Measurements from ENCODE around the gene FHIT. TPM values are rescaled to one million over a fixed set of nuclear protein-coding genes. Genes with fewer than 3 reads are reported as not detected.

The FHIT gene
- total RNA-seq, 1 donor = 16.9 TPM

DNA sequence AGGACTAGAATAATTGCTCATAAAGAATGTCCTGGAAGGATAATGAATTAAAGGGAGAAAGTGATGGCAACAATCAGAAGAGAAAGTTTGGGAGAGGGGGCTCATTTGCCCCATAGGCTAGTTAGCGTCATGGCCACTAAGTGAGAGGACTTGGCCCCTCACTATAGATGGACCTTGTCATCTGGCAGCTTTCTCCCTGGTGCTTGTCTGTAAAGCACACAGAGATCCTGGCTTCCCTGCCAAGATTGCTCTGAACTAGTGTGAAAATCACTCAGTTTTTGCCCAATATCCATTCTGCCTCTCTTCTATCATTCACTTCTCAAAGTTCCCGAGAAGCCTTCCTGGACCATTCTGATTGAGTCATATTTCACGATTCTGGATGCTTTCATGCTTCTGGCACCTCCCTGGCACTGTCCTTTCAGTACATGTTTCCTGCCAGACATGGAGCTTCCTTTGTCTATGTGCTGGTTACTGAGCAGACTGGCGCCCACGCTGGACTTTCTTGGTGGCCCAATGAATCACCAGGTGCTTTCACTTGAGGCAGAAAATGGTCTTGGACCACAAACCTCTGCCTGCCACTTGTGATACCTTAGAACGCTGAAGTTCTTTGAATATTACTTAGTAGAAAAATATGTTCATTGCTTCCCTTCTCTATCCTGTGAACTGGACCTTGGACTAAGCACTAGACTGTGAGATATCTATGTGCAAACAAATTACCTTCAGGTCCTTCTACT lies 1491.8 kb downstream of the FHIT start:
- H3K4me3 ChIP-seq (ENCODE audit: low read length) = no peak overlapping the region
- H3K9me3 ChIP-seq (ENCODE audit: low read depth, low read length) = no peaks in the 10 kb centered on the region
- H3K27me3 ChIP-seq (ENCODE audit: insufficient read depth, low read length) = no peaks in the 10 kb centered on the region
- H3K4me1 ChIP-seq (ENCODE audit: insufficient read depth, low read length) = no peaks in the 10 kb centered on the region

DNA sequence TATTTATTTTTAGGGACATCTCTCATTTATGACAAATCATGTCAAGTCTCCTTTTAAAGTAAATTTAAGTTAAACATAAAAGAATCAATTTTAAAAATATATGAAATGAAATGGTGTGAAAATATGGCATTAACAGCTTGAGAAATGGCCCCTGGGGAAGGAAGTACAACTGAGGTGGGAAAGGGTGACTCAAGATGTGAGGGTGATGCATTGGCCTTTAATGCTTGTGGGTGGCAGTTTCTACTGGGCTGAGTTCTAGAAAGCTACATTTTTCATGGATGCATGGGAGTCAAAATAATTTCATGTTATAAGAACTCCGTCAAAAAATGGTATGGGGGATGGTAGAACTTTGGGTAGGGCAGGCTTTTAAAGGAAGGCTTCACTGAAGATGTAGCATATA lies 1492.6 kb downstream of the FHIT start:
- no peaks in the 10 kb centered on the region for H3K4me1 ChIP-seq (ENCODE audit: insufficient read depth, low read length)
- no peaks in the 10 kb centered on the region for H3K27me3 ChIP-seq (ENCODE audit: insufficient read depth, low read length)
- no peaks in the 10 kb centered on the region for H3K9me3 ChIP-seq (ENCODE audit: low read depth, low read length)
- H3K4me3 ChIP-seq (ENCODE audit: low read length) = no peak overlapping the region

GRCh38 chr3:59756934-59757333 lies 1494.3 kb downstream of the FHIT start:
- H3K4me3 ChIP-seq (ENCODE audit: low read length) = no peak overlapping the region
- no peaks in the 10 kb centered on the region for H3K27me3 ChIP-seq (ENCODE audit: insufficient read depth, low read length)
- H3K4me1 ChIP-seq (ENCODE audit: insufficient read depth, low read length) = no peaks in the 10 kb centered on the region
- no peaks in the 10 kb centered on the region for H3K9me3 ChIP-seq (ENCODE audit: low read depth, low read length)

DNA sequence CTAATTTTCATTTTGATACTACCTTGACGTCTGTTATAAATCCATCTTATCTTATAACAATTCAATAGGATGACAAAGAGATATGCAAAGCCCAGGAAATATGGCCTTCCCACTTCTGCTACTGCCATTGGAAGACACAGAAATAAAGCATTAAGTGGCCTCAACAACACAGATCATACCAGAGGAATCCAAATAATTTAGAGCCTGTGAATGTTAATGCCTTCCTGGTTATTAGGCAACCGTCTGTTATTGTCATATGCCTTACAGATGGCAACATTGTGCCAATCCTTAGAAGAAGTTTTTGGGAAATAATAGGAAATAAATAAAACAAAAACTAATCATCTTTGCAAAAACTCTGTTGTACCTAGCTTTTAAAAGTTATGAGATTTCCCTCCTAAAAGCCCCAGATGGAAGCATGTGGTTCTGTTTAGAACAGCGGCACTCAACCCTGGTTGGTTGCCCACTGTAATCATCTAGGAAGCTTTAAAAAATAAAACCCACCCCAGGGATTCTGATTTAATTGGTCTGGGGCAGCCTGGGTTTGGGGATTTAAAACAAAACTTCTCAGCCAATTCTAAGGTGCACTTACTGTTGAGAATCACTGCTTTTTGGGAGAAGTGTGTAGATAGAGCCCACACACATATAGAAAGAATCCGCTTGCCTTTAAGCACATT lies 1496.7 kb downstream of the FHIT start:
- H3K9me3 ChIP-seq (ENCODE audit: low read depth, low read length) = no peaks in the 10 kb centered on the region
- H3K4me3 ChIP-seq (ENCODE audit: low read length) = no peak overlapping the region
- no peaks in the 10 kb centered on the region for H3K27me3 ChIP-seq (ENCODE audit: insufficient read depth, low read length)
- peaks cover 1% of the 10 kb centered on the region for H3K4me1 ChIP-seq (ENCODE audit: insufficient read depth, low read length)

- H3K4me1 ChIP-seq (ENCODE audit: insufficient read depth, low read length) = peaks cover 8% of the 10 kb centered on the region
- no peaks in the 10 kb centered on the region for H3K27me3 ChIP-seq (ENCODE audit: insufficient read depth, low read length)
- H3K9me3 ChIP-seq (ENCODE audit: low read depth, low read length) = no peaks in the 10 kb centered on the region
- H3K4me3 ChIP-seq (ENCODE audit: low read length) = no peak overlapping the region
Measured at GRCh38 chr3:59753808-59754450, 1497.3 kb downstream of the FHIT start.

GRCh38 chr3:59752925-59753324 lies 1498.3 kb downstream of the FHIT start:
- Histone ChIP-seq H3K4me3 (ENCODE audit: low read length) (no peak overlapping the region), H3K27me3 (ENCODE audit: insufficient read depth, low read length) (no peaks in the 10 kb centered on the region), H3K9me3 (ENCODE audit: low read depth, low read length) (no peaks in the 10 kb centered on the region), H3K4me1 (ENCODE audit: insufficient read depth, low read length) (peaks cover 16% of the 10 kb centered on the region)

- H3K4me3 ChIP-seq (ENCODE audit: low read length) = no peak overlapping the region
- H3K27me3 ChIP-seq (ENCODE audit: insufficient read depth, low read length) = no peaks in the 10 kb centered on the region
- peaks cover 16% of the 10 kb centered on the region for H3K4me1 ChIP-seq (ENCODE audit: insufficient read depth, low read length)
- peaks cover 2% of the 10 kb centered on the region for H3K9me3 ChIP-seq (ENCODE audit: low read depth, low read length)
Measured at GRCh38 chr3:59751606-59752005, 1499.6 kb downstream of the FHIT start.

DNA sequence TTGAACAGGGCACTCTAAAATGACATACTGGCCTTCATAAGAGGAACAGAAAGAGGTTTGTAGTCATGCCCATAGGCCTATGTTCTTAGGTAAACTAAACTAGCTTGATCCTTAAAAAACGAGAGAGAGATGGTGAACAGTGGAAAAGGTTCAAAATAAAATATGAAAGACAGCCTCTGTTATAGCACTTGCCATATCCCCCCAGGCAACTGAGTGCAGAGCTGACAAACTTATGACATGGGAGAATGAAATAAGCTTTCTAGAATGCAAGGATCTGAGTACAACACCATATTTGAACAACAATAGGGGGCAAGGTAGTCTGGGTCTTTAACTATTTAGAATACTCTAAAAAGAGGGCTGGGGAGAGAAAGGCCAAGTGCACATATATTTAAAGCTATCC lies 1500.9 kb downstream of the FHIT start:
- no peak overlapping the region for H3K4me3 ChIP-seq (ENCODE audit: low read length)

GRCh38 chr3:59749291-59749690 lies 1502.0 kb downstream of the FHIT start:
- H3K4me3 ChIP-seq (ENCODE audit: low read length) = no peak overlapping the region
- H3K4me1 ChIP-seq (ENCODE audit: insufficient read depth, low read length) = peaks cover 16% of the 10 kb centered on the region
- H3K27me3 ChIP-seq (ENCODE audit: insufficient read depth, low read length) = no peaks in the 10 kb centered on the region
- peaks cover 4% of the 10 kb centered on the region for H3K9me3 ChIP-seq (ENCODE audit: low read depth, low read length)

More for the DNA sequence above, 1500.9 kb downstream of the FHIT start:
- Histone ChIP-seq H3K27me3 (ENCODE audit: insufficient read depth, low read length) (no peaks in the 10 kb centered on the region), H3K4me1 (ENCODE audit: insufficient read depth, low read length) (peaks cover 16% of the 10 kb centered on the region), H3K9me3 (ENCODE audit: low read depth, low read length) (peaks cover 4% of the 10 kb centered on the region)

DNA sequence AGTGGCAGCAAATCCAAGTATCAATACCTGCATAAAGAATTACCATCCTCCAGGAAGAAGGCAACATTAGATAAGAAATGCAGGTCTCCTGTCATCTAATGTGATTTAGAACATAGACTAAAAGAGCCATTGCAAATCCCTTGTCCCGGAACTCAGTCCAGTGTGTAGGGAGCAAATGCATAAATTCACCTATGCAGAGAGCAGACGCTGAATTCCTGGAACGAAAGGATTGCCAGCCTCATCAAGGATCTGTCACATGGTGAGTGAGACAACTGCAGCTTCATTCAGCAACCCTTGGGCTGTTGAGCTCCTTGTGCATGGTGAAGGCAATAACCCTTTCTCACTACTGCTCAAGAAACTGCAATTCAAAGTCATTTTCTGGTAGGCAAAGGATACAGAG lies 1504.7 kb downstream of the FHIT start:
- Histone ChIP-seq H3K4me1 (ENCODE audit: insufficient read depth, low read length) (peaks cover 16% of the 10 kb centered on the region), H3K9me3 (ENCODE audit: low read depth, low read length) (peaks cover 4% of the 10 kb centered on the region), H3K4me3 (ENCODE audit: low read length) (no peak overlapping the region), H3K27me3 (ENCODE audit: insufficient read depth, low read length) (no peaks in the 10 kb centered on the region)

- H3K4me3 ChIP-seq (ENCODE audit: low read length) = no peak overlapping the region
Measured at GRCh38 chr3:59737241-59737640, 1514.0 kb downstream of the FHIT start.

GRCh38 chr3:59734061-59734460 lies 1517.2 kb downstream of the FHIT start:
- no peaks in the 10 kb centered on the region for H3K27me3 ChIP-seq (ENCODE audit: insufficient read depth, low read length)
- H3K4me1 ChIP-seq (ENCODE audit: insufficient read depth, low read length) = peaks cover 22% of the 10 kb centered on the region
- no peaks in the 10 kb centered on the region for H3K9me3 ChIP-seq (ENCODE audit: low read depth, low read length)
- no peak overlapping the region for H3K4me3 ChIP-seq (ENCODE audit: low read length)

More at GRCh38 chr3:59737241-59737640, 1514.0 kb downstream of the FHIT start:
- Histone ChIP-seq H3K27me3 (ENCODE audit: insufficient read depth, low read length) (no peaks in the 10 kb centered on the region), H3K9me3 (ENCODE audit: low read depth, low read length) (no peaks in the 10 kb centered on the region), H3K4me1 (ENCODE audit: insufficient read depth, low read length) (peaks cover 14% of the 10 kb centered on the region)

GRCh38 chr3:59733041-59733809 lies 1518.0 kb downstream of the FHIT start:
- H3K4me3 ChIP-seq (ENCODE audit: low read length) = no peak overlapping the region
- no peaks in the 10 kb centered on the region for H3K9me3 ChIP-seq (ENCODE audit: low read depth, low read length)
- peaks cover 22% of the 10 kb centered on the region for H3K4me1 ChIP-seq (ENCODE audit: insufficient read depth, low read length)
- no peaks in the 10 kb centered on the region for H3K27me3 ChIP-seq (ENCODE audit: insufficient read depth, low read length)

DNA sequence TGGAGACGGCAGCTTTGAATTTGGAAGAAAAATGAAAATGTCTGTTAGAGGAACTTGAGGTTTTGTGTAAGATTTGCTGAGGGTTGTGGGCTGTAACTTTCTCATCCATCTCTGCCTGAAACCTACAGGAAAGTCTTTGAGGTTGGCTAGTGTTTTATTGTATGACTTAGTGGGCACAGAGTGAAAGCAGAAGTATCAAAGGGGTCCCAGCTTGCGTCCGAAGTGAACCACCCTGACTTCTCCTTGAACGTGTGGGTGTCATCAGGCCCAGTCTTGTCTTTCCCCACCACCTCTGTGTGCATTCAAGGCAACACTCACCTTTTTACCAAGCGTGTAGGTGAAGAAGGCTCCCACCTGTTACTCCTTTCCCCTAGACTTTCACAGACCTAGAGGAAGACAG lies 1519.3 kb downstream of the FHIT start:
- no peak overlapping the region for H3K4me3 ChIP-seq (ENCODE audit: low read length)
- H3K27me3 ChIP-seq (ENCODE audit: insufficient read depth, low read length) = no peaks in the 10 kb centered on the region
- no peaks in the 10 kb centered on the region for H3K9me3 ChIP-seq (ENCODE audit: low read depth, low read length)
- peaks cover 22% of the 10 kb centered on the region for H3K4me1 ChIP-seq (ENCODE audit: insufficient read depth, low read length)

DNA sequence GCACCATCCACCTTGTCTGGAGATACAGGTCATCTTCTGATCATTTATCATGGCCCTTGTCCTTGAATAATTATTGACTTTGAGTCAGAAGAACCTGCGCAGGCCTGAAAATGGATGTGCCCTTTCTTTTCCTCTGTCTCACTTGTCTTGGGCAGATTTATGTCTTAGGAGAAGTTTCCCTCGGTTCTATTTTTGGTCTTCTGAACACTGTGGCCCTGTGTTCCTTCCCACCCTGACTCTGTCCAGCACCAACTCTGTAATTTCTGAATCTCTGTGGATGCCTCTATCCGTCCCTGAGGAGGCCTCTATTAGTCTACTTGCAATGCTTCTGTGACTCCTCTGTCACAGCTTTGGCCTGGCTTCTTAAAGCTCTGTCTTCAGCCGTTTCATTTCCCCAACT lies 1520.7 kb downstream of the FHIT start:
- Histone ChIP-seq H3K9me3 (ENCODE audit: low read depth, low read length) (no peaks in the 10 kb centered on the region), H3K4me1 (ENCODE audit: insufficient read depth, low read length) (peaks cover 22% of the 10 kb centered on the region), H3K4me3 (ENCODE audit: low read length) (no peak overlapping the region), H3K27me3 (ENCODE audit: insufficient read depth, low read length) (no peaks in the 10 kb centered on the region)

Measured in mononuclear cell (primary cell).